Psoas muscle (tissue), 8 donors: ENCODE measurements around the gene NLRP3. TPM values are rescaled to one million over a fixed set of nuclear protein-coding genes. Genes with fewer than 3 reads are reported as not detected.
"Not testable (repeated sequence)": the region's sequence is repeated elsewhere in the genome, so short reads cannot be mapped to it uniquely, and the experiment has no call there.

Experiments
- ATAC-seq, 4 donors: fragments of 200-7000 bp; cut with Tn5 transposase; one replicate each; pipeline ENCODE4 v1.9.1; 2020; ENCODE audit warnings: moderate library complexity in 3 of 4, mild to moderate bottlenecking in 2 of 4
- DNase-seq, 2 donors: peaks; one replicate each; pipeline ENCODE4 v3.0.0-alpha.2; 2020
- H3K27ac ChIP-seq: fragments of 200-600 bp; one replicate; pipeline ENCODE4 v1.8.0; 2022
- H3K27me3 ChIP-seq, 3 donors: fragments of 200-600 bp in 1 of 3; one replicate each; pipeline versions ENCODE4 v1.6.1 to v1.8.0; 2013 to 2022; ENCODE audit warnings: low read length in 2 of 3, mild to moderate bottlenecking in 2 of 3, moderate library complexity in 1 of 3; ENCODE audit not compliant: insufficient read depth in 3 of 3
- H3K36me3 ChIP-seq, 2 donors: fragments of 200-600 bp in 1 of 2; one replicate each; pipeline versions ENCODE4 v1.6.1 to v1.8.0; 2013 to 2022; ENCODE audit warnings: low read depth in 1 of 2, mild to moderate bottlenecking in 1 of 2, moderate library complexity in 1 of 2; ENCODE audit not compliant: insufficient read depth in 1 of 2
- H3K4me1 ChIP-seq: fragments of 200-600 bp; one replicate; pipeline ENCODE4 v1.8.0; 2022
- H3K4me3 ChIP-seq: fragments of 200-600 bp; one replicate; pipeline ENCODE4 v1.8.0; 2022; ENCODE audit warnings: mild to moderate bottlenecking
- H3K9me3 ChIP-seq: fragments of 200-600 bp; one replicate; pipeline ENCODE4 v1.8.0; 2022
- WGBS, 3 donors: extraction: QIAGEN DNeasy Blood & Tissue Kit; methylation state at CpG; one replicate each; pipeline versions ENCODE4 v1.1.6 to v1.1.7; 2013; 5-methylcytosine and 5-hydroxymethylcytosine counted together
- intact Hi-C, 2 donors: fragments of 100-400 bp; cut with DNase I; formaldehyde crosslinking; loops; one replicate each; pipeline versions ENCODE4 v1.11.0 to v1.14.2; 2022
- polyA plus RNA-seq, 3 donors: library from polyadenylated mRNA; stranded (reverse); fragments of 200-250 nt; gene quantifications; one replicate each; pipeline ENCODE4 v1.2.3, GENCODE V29; 2013
- total RNA-seq, 4 donors: library from RNA; stranded (reverse); fragmentation: NEBNext Ultra II Directional in 2 of 4; extraction: Animal tissue kit (Norgen Biotek cat#: 25700) in 2 of 4; gene quantifications; one replicate each; pipeline versions ENCODE4 v1.2.1 to v1.2.4, GENCODE V29; 2021 to 2023
- TF ChIP-seq, protein P1 (sequence below): fragments of 200-600 bp; IDR thresholded peaks from one replicate; pipeline ENCODE4 v1.8.0; 2022; ENCODE audit warnings: antibody characterized with exemption
- donor health status: healthy with polysubstance abuse.
- donor health status: DM: no; HTN: no; CAD: no; lungs with moderate emphysema.
- donor health status: Bipolar disorder and iron deficiency.
- donor health status: healthy.
- donor health status: DM: yes; HTN: yes; CAD: no.
- donor health status: DM: no; HTN: no; CAD: no.
- donor health status: DM: no; HTN: no; CAD: no.
- donor health status: DM: yes; HTN: yes; CAD: no.

NLRP3 gene
- total and polyA plus RNA-seq, 7 donors, result 0.07 to 0.98 (median 0.27) TPM

DNA sequence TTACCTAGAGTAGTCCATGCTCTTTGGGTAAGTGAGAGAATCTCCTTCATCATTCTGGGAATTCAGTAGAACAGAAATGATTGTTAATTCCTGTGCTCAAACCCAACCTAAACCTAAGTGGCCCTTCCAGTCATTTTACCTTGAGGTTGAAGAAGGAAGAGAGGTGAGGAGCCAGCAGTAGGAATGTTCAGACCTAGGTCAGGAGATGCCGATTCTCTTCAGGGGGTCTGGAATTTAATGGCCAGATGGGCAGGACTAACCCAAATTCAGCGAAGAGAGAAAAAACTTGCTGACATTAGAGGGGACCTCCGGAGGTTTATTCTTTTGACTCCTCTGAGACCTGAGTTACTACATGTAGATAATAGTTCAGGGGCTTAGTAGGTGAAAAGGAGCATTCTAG, 58.4 kb downstream of the NLRP3 start:
- TF ChIP-seq, protein P1, sequence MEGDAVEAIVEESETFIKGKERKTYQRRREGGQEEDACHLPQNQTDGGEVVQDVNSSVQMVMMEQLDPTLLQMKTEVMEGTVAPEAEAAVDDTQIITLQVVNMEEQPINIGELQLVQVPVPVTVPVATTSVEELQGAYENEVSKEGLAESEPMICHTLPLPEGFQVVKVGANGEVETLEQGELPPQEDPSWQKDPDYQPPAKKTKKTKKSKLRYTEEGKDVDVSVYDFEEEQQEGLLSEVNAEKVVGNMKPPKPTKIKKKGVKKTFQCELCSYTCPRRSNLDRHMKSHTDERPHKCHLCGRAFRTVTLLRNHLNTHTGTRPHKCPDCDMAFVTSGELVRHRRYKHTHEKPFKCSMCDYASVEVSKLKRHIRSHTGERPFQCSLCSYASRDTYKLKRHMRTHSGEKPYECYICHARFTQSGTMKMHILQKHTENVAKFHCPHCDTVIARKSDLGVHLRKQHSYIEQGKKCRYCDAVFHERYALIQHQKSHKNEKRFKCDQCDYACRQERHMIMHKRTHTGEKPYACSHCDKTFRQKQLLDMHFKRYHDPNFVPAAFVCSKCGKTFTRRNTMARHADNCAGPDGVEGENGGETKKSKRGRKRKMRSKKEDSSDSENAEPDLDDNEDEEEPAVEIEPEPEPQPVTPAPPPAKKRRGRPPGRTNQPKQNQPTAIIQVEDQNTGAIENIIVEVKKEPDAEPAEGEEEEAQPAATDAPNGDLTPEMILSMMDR, result no peak
- DNase-seq (no peak), ATAC-seq (no peak)
- H3K4me3 ChIP-seq, result no peak overlapping the region
- no peak overlapping the region for H3K27ac ChIP-seq
- intact Hi-C loops, result no loop called here
- no peaks in the 10 kb centered on the region for H3K36me3 ChIP-seq
- 70 to 84% (median 76%) methylated on average over 3 of the region's 3 CpGs for WGBS, 3 donors
- H3K27me3 ChIP-seq, result no peaks in the 10 kb centered on the region
- no peaks in the 10 kb centered on the region for H3K4me1 ChIP-seq
- no peaks in the 10 kb centered on the region for H3K9me3 ChIP-seq

DNA sequence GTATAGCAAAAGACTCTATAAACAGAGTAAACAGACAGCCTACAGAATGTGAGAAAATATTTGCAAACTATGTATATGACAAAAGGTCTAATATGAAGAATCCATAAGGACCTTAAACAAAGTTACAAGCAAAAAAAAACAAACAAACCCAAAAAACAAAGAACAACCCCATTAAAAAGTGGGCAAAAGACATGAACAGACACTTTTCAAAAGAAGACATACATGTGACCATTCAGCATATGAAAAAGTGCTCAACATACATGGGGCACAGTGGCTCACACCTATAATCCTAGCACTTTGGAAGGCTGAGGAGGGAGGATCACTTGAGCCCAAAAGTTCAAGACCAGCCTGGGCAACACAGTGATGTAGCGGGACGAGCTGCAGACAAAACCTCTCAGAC, 59.8 kb downstream of the NLRP3 start:
- TF ChIP-seq, protein P1, result no peak
- Histone ChIP-seq H3K27ac (no peak overlapping the region), H3K9me3 (no peaks in the 10 kb centered on the region), H3K4me3 (no peak overlapping the region), H3K4me1 (no peaks in the 10 kb centered on the region), H3K36me3 (no peaks in the 10 kb centered on the region), H3K27me3 (no peaks in the 10 kb centered on the region)
- ATAC-seq (no peak), DNase-seq (no peak)
- intact Hi-C loops, result no loop called here
- 91 to 98% (median 94%) methylated on average over 2 of the region's 2 CpGs for WGBS, 3 donors

DNA sequence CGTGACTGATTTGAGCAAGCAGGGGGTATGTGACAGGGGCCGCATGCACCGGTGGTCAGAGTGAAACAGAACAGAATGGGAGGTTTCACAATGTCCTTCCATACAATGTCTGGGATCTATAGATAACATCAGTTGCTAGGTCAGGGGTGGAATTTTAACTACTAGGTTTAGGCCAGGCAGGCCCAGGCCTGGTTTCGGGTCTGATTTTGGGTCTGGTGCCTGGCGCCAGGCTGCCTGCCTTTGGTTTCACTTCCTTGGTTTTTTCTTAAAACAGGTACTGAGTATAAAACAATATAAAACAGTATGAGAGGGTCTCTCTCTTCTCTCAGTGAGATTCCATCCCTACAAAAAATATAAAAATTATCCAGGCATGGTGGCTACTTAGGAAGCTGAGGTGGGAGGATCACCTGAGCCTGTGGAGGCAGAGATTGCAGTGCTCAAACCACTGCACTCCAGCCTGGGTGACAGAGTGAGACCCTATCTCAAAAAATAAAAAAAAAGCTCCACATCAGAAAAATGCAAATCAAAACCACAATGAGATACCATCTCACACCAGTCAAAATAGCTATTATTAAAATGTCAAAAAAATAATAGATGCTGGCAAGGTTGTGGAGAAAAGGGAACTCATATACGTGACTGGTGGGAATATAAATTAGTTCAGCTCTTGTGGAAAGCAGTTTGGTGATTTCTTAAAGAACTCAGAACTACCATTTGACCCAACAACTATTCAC, 60.5 kb downstream of the NLRP3 start:
- WGBS, 3 donors, result 90 to 92% (median 90%) methylated on average over 6 of the region's 6 CpGs
- H3K27ac ChIP-seq, H3K27me3 ChIP-seq, intact Hi-C loops, H3K9me3 ChIP-seq, H3K4me3 ChIP-seq, H3K36me3 ChIP-seq, DNase-seq, H3K4me1 ChIP-seq, ATAC-seq: not testable (repeated sequence)

DNA sequence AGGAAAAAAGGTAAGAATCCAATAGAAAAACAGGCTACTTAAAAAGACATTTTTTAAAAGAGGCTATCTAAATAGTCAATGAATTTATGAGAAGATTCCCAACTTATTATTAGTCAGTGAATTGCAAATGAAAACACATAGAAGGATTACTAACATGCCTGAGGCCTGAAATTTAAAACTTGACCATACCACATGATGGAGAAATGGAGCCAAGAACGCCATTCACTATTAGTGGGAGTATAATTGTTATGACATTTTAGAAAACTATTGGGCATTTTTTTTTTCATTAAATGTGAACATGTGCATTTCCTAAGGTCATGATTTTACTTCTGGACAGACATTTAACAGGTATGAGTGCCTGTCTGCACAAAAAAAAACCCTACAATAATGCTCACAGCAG, 66.8 kb downstream of the NLRP3 start:
- intact Hi-C loops, result loop anchor here in 1 of 2 donors (10.0 kb wide), 1 partner anchor 98 kb away; no protein-coding TSS in a partner anchor
- H3K9me3 ChIP-seq, result no peaks in the 10 kb centered on the region
- no peaks in the 10 kb centered on the region for H3K27me3 ChIP-seq
- H3K4me3 ChIP-seq, result no peak overlapping the region
- H3K36me3 ChIP-seq, result no peaks in the 10 kb centered on the region
- WGBS, 3 donors, result 51 to 65% (median 58%) methylated on average over 1 of the region's 1 CpG
- ATAC-seq, result no peak
- H3K4me1 ChIP-seq, result no peaks in the 10 kb centered on the region
- H3K27ac ChIP-seq, result no peak overlapping the region
- DNase-seq, result no peak
- TF ChIP-seq, protein P1, result no peak

DNA sequence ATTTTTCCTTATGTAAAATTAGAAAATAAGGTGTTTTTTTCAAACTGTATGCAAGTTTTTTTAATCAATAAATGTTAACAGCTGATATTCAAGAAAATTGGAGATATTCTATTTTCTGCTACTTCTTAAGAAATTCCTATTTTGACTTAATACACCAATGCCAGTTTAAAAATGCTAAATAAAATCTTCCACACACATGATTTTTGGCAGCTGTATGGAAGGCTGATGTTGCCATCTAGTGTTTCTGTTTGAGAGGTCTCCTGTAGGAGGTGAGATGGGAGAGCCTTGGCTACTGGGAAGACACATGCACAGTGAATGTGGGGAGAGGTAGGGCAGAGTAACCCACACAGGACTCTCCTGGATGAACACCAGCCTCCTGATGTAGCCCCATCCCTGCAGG, 71.1 kb downstream of the NLRP3 start:
- Histone ChIP-seq H3K4me3 (no peak overlapping the region), H3K27ac (no peak overlapping the region), H3K9me3 (no peaks in the 10 kb centered on the region), H3K27me3 (no peaks in the 10 kb centered on the region), H3K36me3 (no peaks in the 10 kb centered on the region), H3K4me1 (no peaks in the 10 kb centered on the region)
- TF ChIP-seq, protein P1, result peak; percentile 36
- intact Hi-C loops, result loop anchor here in 1 of 2 donors (5.0 to 10.0 kb wide), 2 partner anchors 102 to 445 kb away; no protein-coding TSS in a partner anchor
- DNase-seq, result no peak
- no peak for ATAC-seq
